ENCODE results near the gene CSNK2A2.

GRCh38 chr16:58236831-58237230 is 38.9 kb upstream of the CSNK2A2 start:
- TF ChIP-seq ZSCAN29 (IDR thresholded peaks at IDR 0.05) (no peak), TRIM28 (IDR thresholded peaks at IDR 0.05) (no peak), CTCF (IDR thresholded peaks at IDR 0.05 in 2 of 3, conservative IDR thresholded peaks at IDR 0.05 in 1 of 3; ENCODE audit: insufficient read depth in 2 of 3, low read depth in 1 of 3, low read length in 3 of 3) (no peak), FOXJ3 (CRISPR knock-in tag; IDR thresholded peaks at IDR 0.05) (no peak), BRCA1 (IDR thresholded peaks at IDR 0.05) (no peak), BRCA1 (CRISPR knock-in tag; IDR thresholded peaks at IDR 0.05) (no peak), CHD7 (IDR thresholded peaks at IDR 0.05; ENCODE audit: low read depth, low read length) (no peak), CHD4 (IDR thresholded peaks at IDR 0.05; ENCODE audit: insufficient read depth, insufficient replicate concordance, low read depth, low read length, poor library complexity, severe bottlenecking) (no peak)

All from K562 (cell line).